Measurements from ENCODE around the gene P4HTM.
A peak's percentile ranks its signal among the peaks of the same experiment; 100 is the strongest.
"Not testable (repeated sequence)": the region's sequence is repeated elsewhere in the genome, so short reads cannot be mapped to it uniquely, and the experiment has no call there.

The P4HTM gene

GRCh38 chr3:49008627-49009026 is 18.6 kb downstream of the P4HTM start:
- not testable (repeated sequence) for DNase-seq (ENCODE audit: low read depth)

GRCh38 chr3:49009396-49009795 is 19.4 kb downstream of the P4HTM start:
- no peak for DNase-seq (ENCODE audit: low read depth)

- DNase-seq (ENCODE audit: low read depth) = no peak
These were observed 22.5 kb downstream of the P4HTM start for GRCh38 chr3:49012441-49013017.

- no peak for DNase-seq (ENCODE audit: low read depth)
These were observed 23.2 kb downstream of the P4HTM start for GRCh38 chr3:49013113-49013737.

- DNase-seq (ENCODE audit: low read depth) = no peak
These were observed 24.0 kb downstream of the P4HTM start for GRCh38 chr3:49013738-49014660.

- no peak for DNase-seq (ENCODE audit: low read depth)
These were observed 25.0 kb downstream of the P4HTM start for GRCh38 chr3:49015072-49015471.

- DNase-seq (ENCODE audit: low read depth) = no peak
These were observed 25.7 kb downstream of the P4HTM start for GRCh38 chr3:49015765-49016164.

- DNase-seq (ENCODE audit: low read depth) = no peak
These were observed 26.6 kb downstream of the P4HTM start for GRCh38 chr3:49016414-49017228.

- DNase-seq (ENCODE audit: low read depth) = no peak
These were observed 27.4 kb downstream of the P4HTM start for GRCh38 chr3:49017229-49017970.

- DNase-seq (ENCODE audit: low read depth) = peak; percentile 39
These were observed 28.1 kb downstream of the P4HTM start, which contains the start of gene DALRD3 for GRCh38 chr3:49017971-49018706. TSS of gene DALRD3 (minus strand) at chr3:49018580. CDS start at chr3:49018564, 16 bp downstream.

- no peak for DNase-seq (ENCODE audit: low read depth)
These were observed 28.6 kb downstream of the P4HTM start for GRCh38 chr3:49018707-49019006.

- no peak for DNase-seq (ENCODE audit: low read depth)
These were observed 29.9 kb downstream of the P4HTM start for GRCh38 chr3:49019941-49020329.

GRCh38 chr3:49020330-49021212 is 30.5 kb downstream of the P4HTM start:
- no peak for DNase-seq (ENCODE audit: low read depth)

GRCh38 chr3:49021213-49021812 is 31.3 kb downstream of the P4HTM start:
- peak; percentile 99 for DNase-seq (ENCODE audit: low read depth)

- DNase-seq (ENCODE audit: low read depth) = peak; percentile 79
These were observed 32.0 kb downstream of the P4HTM start, which contains the start of gene NDUFAF3 for GRCh38 chr3:49021813-49022687. TSS of gene NDUFAF3 (plus strand) at chr3:49022121. CDS start at chr3:49022145, 24 bp downstream.

- no peak for DNase-seq (ENCODE audit: low read depth)
These were observed 32.7 kb downstream of the P4HTM start for GRCh38 chr3:49022688-49023171.

- no peak for DNase-seq (ENCODE audit: low read depth)
These were observed 33.7 kb downstream of the P4HTM start for GRCh38 chr3:49023775-49024174.

- DNase-seq (ENCODE audit: low read depth) = no peak
These were observed 34.4 kb downstream of the P4HTM start for GRCh38 chr3:49024449-49024848.

Data from stimulated activated CD8-positive, alpha-beta memory T cell treated with anti-CD3 and anti-CD28 coated beads, Interleukin-12 subunit alpha, Interleukin-12 subunit beta, amount 100 ng/mL, for 1 hour (primary cell).